Fibroblast of gingiva (primary cell): ENCODE measurements around the gene KRTAP6-1.

Source experiments
- DNase-seq: peaks from one replicate; pipeline ENCODE4 v3.0.0-alpha.2; 2011; ENCODE audit warnings: low read depth

KRTAP6-1 gene, protein sequence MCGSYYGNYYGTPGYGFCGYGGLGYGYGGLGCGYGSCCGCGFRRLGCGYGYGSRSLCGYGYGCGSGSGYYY

DNA sequence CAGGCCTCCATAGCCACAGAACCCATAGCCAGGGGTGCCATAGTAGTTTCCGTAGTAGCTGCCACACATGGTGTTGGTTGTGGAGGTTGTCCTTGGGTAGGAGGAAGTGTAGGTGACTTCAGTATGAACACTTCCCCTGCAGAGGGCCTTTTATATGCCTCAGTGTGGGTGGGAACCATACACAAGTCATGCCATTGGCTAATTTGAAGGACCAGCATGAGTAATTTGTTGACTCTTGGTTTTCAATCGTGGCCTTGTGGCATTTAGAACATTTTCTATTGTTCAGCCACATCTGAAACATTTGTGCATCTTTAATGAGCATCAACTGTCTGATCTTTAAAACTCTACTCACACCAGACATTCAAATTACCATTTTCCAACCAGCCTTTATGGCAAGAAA lies at the start of gene KRTAP6-1:
TSS of gene KRTAP6-1 (minus strand) at position 95 of the 400 bp plus-strand sequence. CDS start at position 69, 26 bp downstream.
- DNase-seq, result no peak

- no peak for DNase-seq
Observed at GRCh38 chr21:30652891-30653290, 39.2 kb upstream of the KRTAP6-1 start.

- no peak for DNase-seq
Observed at GRCh38 chr21:30646904-30647414, 33.2 kb upstream of the KRTAP6-1 start.

DNA sequence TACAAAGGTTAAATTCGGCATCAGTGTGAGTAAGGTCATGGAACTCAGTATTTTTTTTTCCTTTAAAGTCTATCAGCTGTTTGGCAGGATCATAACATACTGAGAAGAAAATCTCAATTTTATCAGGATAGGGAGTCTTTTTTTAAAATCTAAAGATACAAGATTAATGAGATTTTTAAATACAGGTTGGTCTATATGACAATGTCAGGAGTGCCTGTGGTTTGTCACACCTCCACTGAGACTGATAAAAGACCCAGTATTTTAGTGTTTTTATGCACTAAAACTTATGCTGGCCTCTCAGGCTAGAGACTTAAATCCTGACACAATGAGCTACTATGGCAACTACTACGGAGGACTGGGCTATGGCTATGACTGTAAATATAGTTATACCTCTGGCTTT lies 28.8 kb upstream of the KRTAP6-1 start, which contains the start of gene KRTAP20-3:
TSS of gene KRTAP20-3 (plus strand) at position 301 of the 400 bp plus-strand sequence.
- no peak for DNase-seq

DNA sequence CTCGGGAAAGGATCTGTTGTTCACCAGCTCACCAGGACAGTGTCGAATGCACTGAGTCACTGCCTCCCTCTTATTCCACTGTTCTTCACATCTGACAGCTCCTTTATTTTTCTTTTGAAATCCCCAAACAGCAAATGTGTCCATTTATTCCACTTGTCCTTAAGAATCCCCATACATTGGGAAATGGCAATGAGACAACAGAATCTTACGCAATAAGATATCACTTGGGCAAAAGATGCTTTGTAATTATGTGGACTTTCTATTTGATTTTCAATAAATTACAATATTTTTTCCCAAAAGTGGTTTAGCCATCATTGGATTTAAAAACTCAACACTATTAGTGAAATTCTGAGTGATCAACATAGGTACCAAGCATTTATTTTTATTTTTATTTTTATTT lies 25.0 kb upstream of the KRTAP6-1 start:
- no peak for DNase-seq

DNA sequence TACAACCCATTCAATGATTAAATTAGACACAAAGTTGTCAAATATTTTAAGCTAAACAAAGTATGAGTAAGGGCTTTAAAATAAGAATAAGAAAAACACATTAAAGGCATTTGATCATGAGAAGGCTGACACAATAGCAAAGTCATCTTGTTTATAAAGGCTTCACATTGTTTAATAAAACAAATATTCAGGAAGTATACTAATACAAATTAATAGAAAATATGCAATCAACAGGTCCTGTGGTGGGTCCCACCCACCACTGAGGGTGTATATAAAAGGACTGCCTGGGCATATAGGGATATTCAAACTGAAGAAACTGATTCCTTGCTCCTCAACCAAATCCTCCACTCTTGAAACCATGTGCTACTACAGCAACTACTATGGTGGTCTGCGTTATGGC lies 21.2 kb upstream of the KRTAP6-1 start, which contains the start of gene KRTAP20-2:
TSS of gene KRTAP20-2 (plus strand) at position 301 of the 400 bp plus-strand sequence. CDS start at position 359, 58 bp downstream.
- DNase-seq, result no peak

GRCh38 chr21:30629200-30629599 lies 15.5 kb upstream of the KRTAP6-1 start:
- DNase-seq, result no peak

DNA sequence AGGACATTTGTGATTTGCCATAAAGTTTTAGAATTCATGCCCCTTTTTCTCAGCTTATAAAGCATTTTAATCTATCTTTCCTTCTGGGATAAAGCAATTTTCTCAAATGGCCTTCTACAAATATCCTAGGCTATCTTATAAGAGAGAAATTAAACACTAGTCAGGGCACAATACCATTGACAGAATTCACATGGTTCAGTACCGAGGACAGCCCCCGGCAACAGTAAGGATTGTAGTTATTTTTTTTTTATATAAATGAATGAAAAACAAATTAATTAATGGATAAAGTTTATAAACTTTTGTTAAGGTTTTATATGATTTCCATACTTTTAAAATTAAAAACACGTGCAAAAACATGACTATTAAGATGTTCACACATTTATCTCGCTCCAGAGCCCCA lies 14.4 kb upstream of the KRTAP6-1 start:
- no peak for DNase-seq

GRCh38 chr21:30625449-30626165 lies 11.9 kb upstream of the KRTAP6-1 start:
- no peak for DNase-seq

DNA sequence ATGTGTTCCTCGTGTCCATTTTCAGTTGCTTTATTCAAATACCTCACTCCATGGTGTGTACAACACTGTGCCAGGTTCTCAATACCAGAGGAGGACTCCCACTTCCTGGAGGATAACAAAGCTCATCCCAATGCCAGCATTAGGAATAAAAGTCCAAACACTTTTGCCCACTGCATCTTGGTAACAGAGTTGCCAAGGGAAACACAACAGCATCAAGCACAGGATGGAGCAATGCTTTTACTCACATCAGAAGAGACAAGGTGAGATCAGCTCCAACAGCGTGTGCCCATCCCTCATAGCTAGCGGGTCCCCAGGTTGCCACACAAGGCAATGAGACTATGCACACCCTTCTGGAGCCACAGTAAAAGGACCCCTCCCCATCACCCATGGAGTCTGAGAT lies 9.6 kb upstream of the KRTAP6-1 start:
- no peak for DNase-seq

DNA sequence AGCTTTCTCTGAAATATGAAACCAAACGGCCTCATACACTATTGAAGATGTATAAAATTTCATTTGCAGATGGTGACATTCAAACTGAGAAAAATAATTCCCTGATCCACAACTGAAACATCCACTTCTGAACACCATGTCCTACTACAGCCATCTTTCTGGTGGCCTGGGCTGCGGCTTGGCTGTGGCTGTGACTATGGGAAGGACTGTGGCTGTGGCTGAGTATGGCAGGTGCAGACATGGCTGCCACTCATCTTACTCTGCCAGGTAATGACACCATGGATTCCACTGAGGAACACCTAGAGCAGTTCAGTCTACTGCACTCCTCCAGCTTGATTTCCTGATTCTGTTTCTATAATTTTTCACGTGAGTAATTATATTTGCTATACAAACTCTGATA lies 6.8 kb upstream of the KRTAP6-1 start, which contains the start of gene KRTAP20-4:
TSS of gene KRTAP20-4 (plus strand) at position 106 of the 400 bp plus-strand sequence.
- no peak for DNase-seq

DNA sequence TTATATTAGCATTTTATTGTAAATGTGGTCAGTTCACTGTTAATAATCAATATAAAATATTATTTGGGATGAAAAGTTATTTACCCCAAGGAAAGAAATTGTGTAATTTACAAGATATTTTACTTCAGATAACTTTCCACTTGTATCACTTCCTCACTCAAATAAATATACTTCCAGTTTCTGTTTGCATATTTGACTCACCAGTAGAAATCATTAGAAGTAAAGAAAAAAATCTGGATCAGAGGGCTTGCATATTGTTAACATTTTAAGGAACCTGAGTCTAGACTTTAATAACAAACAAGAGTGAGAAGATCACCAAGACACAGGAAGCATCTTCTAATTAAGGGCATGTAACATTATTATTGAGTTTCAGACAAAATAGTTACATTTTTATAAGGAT lies 6.3 kb upstream of the KRTAP6-1 start:
- DNase-seq, result no peak

DNA sequence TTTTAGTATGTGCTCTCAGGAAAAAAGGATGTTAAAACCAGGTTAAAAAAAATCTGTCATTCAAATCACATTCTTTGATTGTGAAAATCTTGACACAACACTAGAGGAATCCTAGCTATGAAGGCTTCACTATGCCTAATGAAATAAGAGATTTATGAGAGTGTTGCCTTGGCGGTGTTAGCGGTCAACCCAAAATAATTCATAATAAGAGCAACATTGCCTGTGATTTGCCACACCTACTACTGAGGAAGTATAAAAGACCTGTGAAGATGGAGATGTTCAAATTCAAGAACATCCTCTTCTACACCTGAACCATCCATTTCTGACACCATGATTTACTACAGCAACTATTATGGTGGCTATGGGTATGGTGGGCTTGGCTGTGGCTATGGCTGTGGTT lies 2.4 kb upstream of the KRTAP6-1 start, which contains the start of gene KRTAP20-1:
TSS of gene KRTAP20-1 (plus strand) at position 301 of the 400 bp plus-strand sequence. CDS start at position 331, 30 bp downstream.
- DNase-seq, result no peak

DNA sequence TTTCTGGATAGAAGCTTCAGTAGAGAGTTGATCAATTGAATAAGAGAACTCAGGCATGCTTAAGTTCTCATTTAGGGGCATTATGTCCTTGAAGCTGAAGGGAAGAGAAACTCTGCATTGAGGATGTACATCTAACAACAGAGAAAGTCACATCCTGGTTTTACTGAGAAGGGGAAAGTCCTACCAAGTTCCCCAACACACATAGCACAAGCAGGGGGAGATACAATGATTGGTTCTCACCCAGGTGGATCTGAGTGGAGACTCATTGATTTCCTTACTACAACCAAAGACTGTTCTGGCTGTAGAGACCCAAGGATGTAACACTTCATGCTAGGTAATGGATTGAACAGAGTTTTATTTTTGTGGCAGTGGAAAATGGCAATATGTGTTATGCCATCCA lies 1.5 kb upstream of the KRTAP6-1 start:
- DNase-seq, result no peak

DNA sequence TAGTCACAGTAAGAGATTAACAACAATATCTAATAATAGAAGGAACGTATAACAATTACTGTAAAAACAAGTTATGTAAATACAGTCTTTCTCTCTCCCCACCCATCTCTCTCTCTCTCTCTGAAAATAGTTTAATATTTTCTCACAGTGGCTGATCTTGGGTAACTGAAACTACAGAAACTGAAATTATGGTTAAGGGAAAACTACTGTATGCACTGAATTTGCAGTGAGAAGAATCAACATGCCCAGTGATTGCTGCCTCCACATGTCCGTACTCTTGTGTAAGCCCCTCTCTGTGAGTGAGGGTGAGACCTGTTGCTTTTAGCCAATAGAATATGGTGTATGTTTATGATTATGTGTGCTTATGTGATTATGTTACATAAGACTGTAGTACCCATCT lies 1.6 kb downstream of the KRTAP6-1 start:
- DNase-seq, result no peak

DNA sequence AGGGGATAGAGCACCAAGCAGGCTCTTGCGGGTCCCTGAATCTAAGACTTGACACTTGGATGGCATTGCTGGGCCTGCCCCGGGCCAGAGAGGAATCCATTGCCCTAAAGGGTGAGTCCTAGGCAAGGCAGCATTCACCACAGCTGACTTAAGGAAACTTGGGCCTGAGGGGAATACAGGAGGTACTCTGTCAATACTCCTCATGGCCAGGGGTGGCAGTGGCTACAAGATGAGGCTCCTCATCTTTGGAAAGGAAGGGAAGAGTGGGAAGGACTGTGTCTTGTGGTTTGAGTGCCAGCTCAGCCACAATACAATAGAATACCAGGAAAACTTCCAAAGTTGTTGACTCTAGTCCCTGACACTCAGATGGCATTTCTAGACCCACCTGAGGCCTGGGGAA lies 7.8 kb downstream of the KRTAP6-1 start:
- no peak for DNase-seq

DNA sequence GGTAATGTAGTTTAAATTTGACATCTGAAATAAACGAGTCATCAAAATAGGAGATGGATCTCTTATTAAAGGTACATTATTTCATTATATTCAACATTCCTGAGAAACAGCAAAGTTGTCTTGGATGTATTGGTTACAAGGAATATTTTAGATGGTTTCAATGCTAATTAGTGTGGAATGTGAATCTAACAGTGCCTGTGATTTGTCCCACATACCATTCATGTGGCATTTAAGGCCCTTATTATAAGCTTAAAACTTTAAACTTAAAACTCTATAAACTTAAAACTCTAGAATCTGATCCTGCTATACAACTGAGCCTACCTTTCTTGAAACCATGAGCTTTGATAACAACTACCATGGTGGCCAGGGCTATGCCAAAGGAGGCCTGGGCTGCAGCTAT lies 12.9 kb downstream of the KRTAP6-1 start, which contains the start of gene KRTAP22-1:
TSS of gene KRTAP22-1 (plus strand) at position 301 of the 400 bp plus-strand sequence.
- no peak for DNase-seq

DNA sequence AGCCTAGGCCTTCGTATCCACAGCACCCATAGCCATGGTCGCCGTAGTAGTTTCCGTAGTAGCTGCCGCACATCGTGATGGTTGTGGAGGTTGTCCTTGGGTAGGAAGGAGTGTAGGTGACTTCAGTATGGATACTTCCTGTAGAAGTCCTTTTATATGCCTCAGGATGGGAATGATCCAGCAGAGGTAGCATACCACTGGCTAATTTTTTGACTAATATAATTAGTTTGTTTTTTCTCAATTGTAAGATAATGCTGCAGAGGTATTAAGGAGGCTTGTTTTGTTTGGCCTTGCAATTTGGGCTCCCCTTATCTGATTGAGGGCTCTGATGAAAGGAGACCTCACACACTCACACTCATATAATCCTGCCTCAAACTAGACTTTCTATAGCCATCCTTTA lies 14.9 kb downstream of the KRTAP6-1 start, which contains the start of gene KRTAP6-2:
TSS of gene KRTAP6-2 (minus strand) at position 101 of the 400 bp plus-strand sequence. CDS start at position 73, 28 bp downstream.
- no peak for DNase-seq

GRCh38 chr21:30592140-30592539 lies 21.6 kb downstream of the KRTAP6-1 start, which contains the start of gene KRTAP6-3:
KRTAP6-3 (plus strand) TSS chr21:30592440; CDS start chr21:30592446, 6 bp downstream.
- DNase-seq, result no peak

GRCh38 chr21:30590297-30590696 lies 23.4 kb downstream of the KRTAP6-1 start, which contains the start of gene KRTAP22-2:
KRTAP22-2 (minus strand) TSS chr21:30590397.
- DNase-seq, result no peak

GRCh38 chr21:30582870-30583269 lies 30.9 kb downstream of the KRTAP6-1 start:
- no peak for DNase-seq

GRCh38 chr21:30580132-30580531 lies 33.6 kb downstream of the KRTAP6-1 start:
- no peak for DNase-seq

- no peak for DNase-seq
Observed at GRCh38 chr21:30579346-30579745, 34.4 kb downstream of the KRTAP6-1 start.
